K562 (cell line): ENCODE measurements around the gene DCAF17. TPM values are rescaled to one million over a fixed set of nuclear protein-coding genes. Genes with fewer than 3 reads are reported as not detected.

Experiments
- ARID1B ChIP-seq: fragments of 450-650 bp; IDR thresholded peaks from 2 replicates; pipeline ENCODE4 v1.6.1; 2016; ENCODE audit warnings: antibody characterized with exemption, mild to moderate bottlenecking, inconsistent platforms
- BMI1 ChIP-seq: fragments of 150-350 bp; IDR thresholded peaks from 2 replicates; pipeline ENCODE4 v1.6.1; 2014; ENCODE audit warnings: low read length
- BRCA1 ChIP-seq, 2 experiments: fragments of 450-650 bp in 1 of 2; sonication (generic) in 1 of 2; formaldehyde crosslinking in 1 of 2; IDR thresholded peaks; 2 replicates each; pipeline versions ENCODE4 v1.5.0 to v1.6.1; 2017 to 2020; ENCODE audit warnings: mild to moderate bottlenecking in 1 of 2, missing genetic modification reagents in 1 of 2
- FOXP1 ChIP-seq: sonication (generic); formaldehyde crosslinking; IDR thresholded peaks from 2 replicates; pipeline ENCODE4 v1.8.0; 2022; ENCODE audit warnings: mild to moderate bottlenecking, missing genetic modification reagents
- GATAD2A ChIP-seq: fragments of 450-650 bp; IDR thresholded peaks from 2 replicates; pipeline ENCODE4 v1.6.1; 2017
- HDAC2 ChIP-seq: fragments of 450-650 bp; IDR thresholded peaks from 2 replicates; pipeline ENCODE4 v1.6.1; 2016; ENCODE audit warnings: mild to moderate bottlenecking
- KLF13 ChIP-seq: fragments of 450-650 bp; IDR thresholded peaks from 2 replicates; pipeline ENCODE4 v1.6.1; 2016; ENCODE audit warnings: missing genetic modification characterization, low read depth, mild to moderate bottlenecking, missing compliant biosample characterization, moderate library complexity, borderline replicate concordance
- MAZ ChIP-seq, 2 experiments: fragments of 450-650 bp in 1 of 2; sonication (generic) in 1 of 2; formaldehyde crosslinking; IDR thresholded peaks in 1 of 2; conservative IDR thresholded peaks in 1 of 2; 2 replicates each; pipeline versions ENCODE4 v1.4.0 to v1.5.0; 2020; ENCODE audit warnings: mild to moderate bottlenecking in 1 of 2, missing genetic modification reagents in 1 of 2
- PHTF2 ChIP-seq: fragments of 250-450 bp; sonication (Bioruptor Pico); IDR thresholded peaks from 2 replicates; pipeline ENCODE4 v1.5.0; 2021; ENCODE audit warnings: mild to moderate bottlenecking
- SAP30 ChIP-seq: fragments of 200-600 bp; sonication (generic); IDR thresholded peaks from 2 replicates; pipeline ENCODE4 v1.6.1; 2012; ENCODE audit warnings: borderline replicate concordance, low read depth, mild to moderate bottlenecking, moderate library complexity, low read length, control low read depth, inconsistent platforms; ENCODE audit not compliant: insufficient read depth, poor library complexity, severe bottlenecking
- polyA plus RNA-seq, 8 experiments: library from polyadenylated mRNA; depleted of rRNA in 4 of 8; stranded (reverse) in 5 of 8; unstranded in 3 of 8; fragments of >200 nt; fragmentation: Nextera tagmentation in 2 of 8; fragmentation: Illumina TruSeq in 1 of 8; extraction: Ambion mirVana in 2 of 8; extraction: Trizol in 1 of 8; gene quantifications; 2 replicates each; pipeline versions ENCODE4 v1.2.1 to v1.2.3, GENCODE V29; 2011 to 2014; ENCODE audit warnings: inconsistent platforms in 1 of 8, missing spikeins in 1 of 8
- total RNA-seq, 7 experiments: library from RNA; depleted of rRNA in 6 of 7; stranded (reverse); fragments of >200 nt in 6 of 7; fragmentation: Illumina TruSeq in 2 of 7; extraction: Trizol in 2 of 7; gene quantifications; 2 replicates each; pipeline versions ENCODE4 v1.2.1 to v1.2.3, GENCODE V29; 2011 to 2021; ENCODE audit warnings: low replicate concordance in 1 of 7
- TF ChIP-seq, protein P1 (sequence below), 2 experiments: fragments of 450-650 bp; formaldehyde crosslinking in 1 of 2; IDR thresholded peaks; 2 replicates each; pipeline versions ENCODE4 v1.4.0 to v1.6.1; 2014 to 2020; ENCODE audit warnings: mild to moderate bottlenecking in 2 of 2, borderline replicate concordance in 1 of 2, low read depth in 1 of 2
- TF ChIP-seq, protein P2 (sequence below): sonication (generic); formaldehyde crosslinking; IDR thresholded peaks from 2 replicates; pipeline ENCODE4 v1.8.1; 2023; ENCODE audit warnings: missing genetic modification reagents, mild to moderate bottlenecking, borderline replicate concordance

Gene DCAF17
- total and polyA plus RNA-seq, 9 of the 15 experiments (the other 6 are each of a cell fraction or from before 2014, with no cell fraction given), result 10.0 to 38.5 (median 27.1) TPM

DNA sequence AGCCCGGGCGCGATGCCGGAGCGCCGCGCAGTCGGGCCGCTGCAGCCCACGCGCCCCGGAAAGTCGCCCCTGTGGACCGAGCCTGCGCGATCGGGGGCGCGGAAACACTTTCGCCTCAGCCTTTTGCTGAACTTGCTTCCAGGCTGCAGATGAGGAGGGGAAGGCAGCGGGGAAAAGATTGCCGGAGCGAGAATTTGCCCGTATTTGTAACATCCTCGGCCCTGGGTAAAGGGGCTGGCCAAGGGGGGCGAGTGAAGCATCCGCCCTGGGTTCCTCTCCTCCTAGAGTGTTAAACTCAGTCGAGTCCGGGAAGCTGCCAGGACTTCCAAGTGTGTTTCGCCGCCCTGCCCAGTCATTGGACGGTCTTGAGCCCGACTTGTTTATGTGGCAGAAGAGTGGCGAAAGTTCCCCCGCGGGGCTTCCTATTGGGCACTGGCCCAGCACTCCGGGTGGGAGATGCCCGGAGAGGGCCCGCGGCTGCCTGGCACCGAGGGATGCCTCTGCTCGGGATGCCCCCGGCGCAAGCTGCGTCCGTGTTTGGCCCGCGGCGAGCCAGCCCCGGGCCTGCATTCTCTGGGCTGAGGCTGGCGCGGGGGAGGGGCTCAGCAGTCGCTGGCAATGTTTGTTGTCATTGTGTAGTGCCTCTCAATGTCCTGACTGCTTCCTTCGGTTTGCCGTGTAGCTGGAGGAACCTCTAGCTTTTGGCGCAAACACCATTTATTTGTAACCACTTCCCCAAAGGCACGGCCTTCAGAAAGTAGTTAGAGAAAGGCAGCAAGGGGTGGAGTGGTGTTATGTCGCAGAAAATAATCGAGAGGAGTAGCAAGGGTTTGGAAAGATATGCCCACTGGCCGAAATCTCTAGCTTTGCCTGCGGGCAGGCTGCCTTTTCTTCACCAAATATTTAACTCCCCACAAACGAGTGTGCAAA, 89.3 kb downstream of the DCAF17 start (continued):
- TF ChIP-seq, protein P1, sequence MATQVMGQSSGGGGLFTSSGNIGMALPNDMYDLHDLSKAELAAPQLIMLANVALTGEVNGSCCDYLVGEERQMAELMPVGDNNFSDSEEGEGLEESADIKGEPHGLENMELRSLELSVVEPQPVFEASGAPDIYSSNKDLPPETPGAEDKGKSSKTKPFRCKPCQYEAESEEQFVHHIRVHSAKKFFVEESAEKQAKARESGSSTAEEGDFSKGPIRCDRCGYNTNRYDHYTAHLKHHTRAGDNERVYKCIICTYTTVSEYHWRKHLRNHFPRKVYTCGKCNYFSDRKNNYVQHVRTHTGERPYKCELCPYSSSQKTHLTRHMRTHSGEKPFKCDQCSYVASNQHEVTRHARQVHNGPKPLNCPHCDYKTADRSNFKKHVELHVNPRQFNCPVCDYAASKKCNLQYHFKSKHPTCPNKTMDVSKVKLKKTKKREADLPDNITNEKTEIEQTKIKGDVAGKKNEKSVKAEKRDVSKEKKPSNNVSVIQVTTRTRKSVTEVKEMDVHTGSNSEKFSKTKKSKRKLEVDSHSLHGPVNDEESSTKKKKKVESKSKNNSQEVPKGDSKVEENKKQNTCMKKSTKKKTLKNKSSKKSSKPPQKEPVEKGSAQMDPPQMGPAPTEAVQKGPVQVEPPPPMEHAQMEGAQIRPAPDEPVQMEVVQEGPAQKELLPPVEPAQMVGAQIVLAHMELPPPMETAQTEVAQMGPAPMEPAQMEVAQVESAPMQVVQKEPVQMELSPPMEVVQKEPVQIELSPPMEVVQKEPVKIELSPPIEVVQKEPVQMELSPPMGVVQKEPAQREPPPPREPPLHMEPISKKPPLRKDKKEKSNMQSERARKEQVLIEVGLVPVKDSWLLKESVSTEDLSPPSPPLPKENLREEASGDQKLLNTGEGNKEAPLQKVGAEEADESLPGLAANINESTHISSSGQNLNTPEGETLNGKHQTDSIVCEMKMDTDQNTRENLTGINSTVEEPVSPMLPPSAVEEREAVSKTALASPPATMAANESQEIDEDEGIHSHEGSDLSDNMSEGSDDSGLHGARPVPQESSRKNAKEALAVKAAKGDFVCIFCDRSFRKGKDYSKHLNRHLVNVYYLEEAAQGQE (IDR thresholded peaks at IDR 0.05; ENCODE audit: borderline replicate concordance), result no peak
- TF ChIP-seq, protein P1 (CRISPR knock-in tag; IDR thresholded peaks at IDR 0.05; ENCODE audit: low read depth), result no peak
- no peak for TF ChIP-seq BMI1
- TF ChIP-seq MAZ (CRISPR knock-in tag; conservative IDR thresholded peaks at IDR 0.05 in 1 of 2, IDR thresholded peaks at IDR 0.05 in 1 of 2), result peak; percentile 48 to 61; a peak in 3 of 4 replicates
- no peak for TF ChIP-seq BRCA1 (IDR thresholded peaks at IDR 0.05)
- TF ChIP-seq BRCA1 (CRISPR knock-in tag; IDR thresholded peaks at IDR 0.05), result peak; percentile 53; the same call in 1 of the 2 replicates
- TF ChIP-seq, protein P2, sequence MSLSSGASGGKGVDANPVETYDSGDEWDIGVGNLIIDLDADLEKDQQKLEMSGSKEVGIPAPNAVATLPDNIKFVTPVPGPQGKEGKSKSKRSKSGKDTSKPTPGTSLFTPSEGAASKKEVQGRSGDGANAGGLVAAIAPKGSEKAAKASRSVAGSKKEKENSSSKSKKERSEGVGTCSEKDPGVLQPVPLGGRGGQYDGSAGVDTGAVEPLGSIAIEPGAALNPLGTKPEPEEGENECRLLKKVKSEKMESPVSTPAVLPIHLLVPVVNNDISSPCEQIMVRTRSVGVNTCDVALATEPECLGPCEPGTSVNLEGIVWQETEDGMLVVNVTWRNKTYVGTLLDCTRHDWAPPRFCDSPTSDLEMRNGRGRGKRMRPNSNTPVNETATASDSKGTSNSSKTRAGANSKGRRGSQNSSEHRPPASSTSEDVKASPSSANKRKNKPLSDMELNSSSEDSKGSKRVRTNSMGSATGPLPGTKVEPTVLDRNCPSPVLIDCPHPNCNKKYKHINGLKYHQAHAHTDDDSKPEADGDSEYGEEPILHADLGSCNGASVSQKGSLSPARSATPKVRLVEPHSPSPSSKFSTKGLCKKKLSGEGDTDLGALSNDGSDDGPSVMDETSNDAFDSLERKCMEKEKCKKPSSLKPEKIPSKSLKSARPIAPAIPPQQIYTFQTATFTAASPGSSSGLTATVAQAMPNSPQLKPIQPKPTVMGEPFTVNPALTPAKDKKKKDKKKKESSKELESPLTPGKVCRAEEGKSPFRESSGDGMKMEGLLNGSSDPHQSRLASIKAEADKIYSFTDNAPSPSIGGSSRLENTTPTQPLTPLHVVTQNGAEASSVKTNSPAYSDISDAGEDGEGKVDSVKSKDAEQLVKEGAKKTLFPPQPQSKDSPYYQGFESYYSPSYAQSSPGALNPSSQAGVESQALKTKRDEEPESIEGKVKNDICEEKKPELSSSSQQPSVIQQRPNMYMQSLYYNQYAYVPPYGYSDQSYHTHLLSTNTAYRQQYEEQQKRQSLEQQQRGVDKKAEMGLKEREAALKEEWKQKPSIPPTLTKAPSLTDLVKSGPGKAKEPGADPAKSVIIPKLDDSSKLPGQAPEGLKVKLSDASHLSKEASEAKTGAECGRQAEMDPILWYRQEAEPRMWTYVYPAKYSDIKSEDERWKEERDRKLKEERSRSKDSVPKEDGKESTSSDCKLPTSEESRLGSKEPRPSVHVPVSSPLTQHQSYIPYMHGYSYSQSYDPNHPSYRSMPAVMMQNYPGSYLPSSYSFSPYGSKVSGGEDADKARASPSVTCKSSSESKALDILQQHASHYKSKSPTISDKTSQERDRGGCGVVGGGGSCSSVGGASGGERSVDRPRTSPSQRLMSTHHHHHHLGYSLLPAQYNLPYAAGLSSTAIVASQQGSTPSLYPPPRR (CRISPR knock-in tag), result no peak
- TF ChIP-seq PHTF2 (CRISPR knock-in tag), result no peak
- TF ChIP-seq GATAD2A, result 0 out of 2 replicates have a peak, but pooled peaks have one; percentile 12
- TF ChIP-seq FOXP1 (CRISPR knock-in tag), result peak; percentile 64; the same call in 1 of the 2 replicates
- TF ChIP-seq SAP30, result peak; percentile 76
- 0 out of 2 replicates have a peak, but pooled peaks have one; percentile 14 for TF ChIP-seq HDAC2
- no peak for TF ChIP-seq KLF13
- TF ChIP-seq ARID1B, result 0 out of 2 replicates have a peak, but pooled peaks have one; percentile 33
